Ishikawa (cell line): Measurements from ENCODE around the gene WDR88.

Experiments
- CEBPB ChIP-seq: IDR thresholded peaks from 2 replicates; pipeline ENCODE4 v1.6.1; 2012
- CREB1 ChIP-seq: IDR thresholded peaks from 2 replicates; pipeline ENCODE4 v1.6.1; 2012; ENCODE audit warnings: low read depth
- EGR1 ChIP-seq: IDR thresholded peaks from 2 replicates; pipeline ENCODE4 v1.6.1; 2012
- EP300 ChIP-seq: IDR thresholded peaks from 2 replicates; pipeline ENCODE4 v1.6.1; 2012; ENCODE audit warnings: borderline replicate concordance
- FOXM1 ChIP-seq: IDR thresholded peaks from 2 replicates; pipeline ENCODE4 v1.6.1; 2012; ENCODE audit warnings: low read depth, borderline replicate concordance
- MAX ChIP-seq: IDR thresholded peaks from 2 replicates; pipeline ENCODE4 v1.6.1; 2012
- NFIC ChIP-seq: IDR thresholded peaks from 2 replicates; pipeline ENCODE4 v1.6.1; 2012
- TAF1 ChIP-seq: IDR thresholded peaks from 2 replicates; pipeline ENCODE4 v1.6.1; 2012; ENCODE audit warnings: low read depth, mild to moderate bottlenecking
- TCF12 ChIP-seq: IDR thresholded peaks from 2 replicates; pipeline ENCODE4 v1.6.1; 2012; ENCODE audit warnings: low read depth
- TEAD4 ChIP-seq: IDR thresholded peaks from 2 replicates; pipeline ENCODE4 v1.6.1; 2012
- YY1 ChIP-seq: IDR thresholded peaks from 2 replicates; pipeline ENCODE4 v1.6.1; 2012; ENCODE audit warnings: low read depth
- TF ChIP-seq, protein P1 (sequence below): IDR thresholded peaks from 2 replicates; pipeline ENCODE4 v1.6.1; 2012; ENCODE audit warnings: low read depth, mild to moderate bottlenecking

DNA sequence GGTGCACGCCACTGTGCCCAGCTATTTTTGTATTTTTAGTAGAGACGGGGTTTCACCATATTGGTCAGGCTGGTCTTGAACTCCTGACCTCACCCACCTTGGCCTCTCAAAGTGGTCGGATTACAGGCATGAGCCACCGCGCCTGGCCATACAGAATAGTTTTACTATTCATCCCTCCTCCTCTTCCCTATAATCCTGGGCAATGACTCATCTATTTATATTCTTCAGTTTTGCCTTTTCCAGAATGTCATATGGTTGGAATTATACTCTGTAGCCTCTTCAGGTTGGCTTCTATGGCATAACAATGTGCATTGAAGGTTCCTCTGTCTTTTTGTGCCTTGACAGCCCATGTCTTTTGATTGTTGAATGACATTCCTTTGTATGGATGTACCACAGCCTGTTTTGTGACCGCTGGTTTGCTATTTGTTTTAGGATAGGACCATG, 40.0 kb downstream of the WDR88 start:
- TF ChIP-seq EGR1 = no peak
- TF ChIP-seq, protein P1, sequence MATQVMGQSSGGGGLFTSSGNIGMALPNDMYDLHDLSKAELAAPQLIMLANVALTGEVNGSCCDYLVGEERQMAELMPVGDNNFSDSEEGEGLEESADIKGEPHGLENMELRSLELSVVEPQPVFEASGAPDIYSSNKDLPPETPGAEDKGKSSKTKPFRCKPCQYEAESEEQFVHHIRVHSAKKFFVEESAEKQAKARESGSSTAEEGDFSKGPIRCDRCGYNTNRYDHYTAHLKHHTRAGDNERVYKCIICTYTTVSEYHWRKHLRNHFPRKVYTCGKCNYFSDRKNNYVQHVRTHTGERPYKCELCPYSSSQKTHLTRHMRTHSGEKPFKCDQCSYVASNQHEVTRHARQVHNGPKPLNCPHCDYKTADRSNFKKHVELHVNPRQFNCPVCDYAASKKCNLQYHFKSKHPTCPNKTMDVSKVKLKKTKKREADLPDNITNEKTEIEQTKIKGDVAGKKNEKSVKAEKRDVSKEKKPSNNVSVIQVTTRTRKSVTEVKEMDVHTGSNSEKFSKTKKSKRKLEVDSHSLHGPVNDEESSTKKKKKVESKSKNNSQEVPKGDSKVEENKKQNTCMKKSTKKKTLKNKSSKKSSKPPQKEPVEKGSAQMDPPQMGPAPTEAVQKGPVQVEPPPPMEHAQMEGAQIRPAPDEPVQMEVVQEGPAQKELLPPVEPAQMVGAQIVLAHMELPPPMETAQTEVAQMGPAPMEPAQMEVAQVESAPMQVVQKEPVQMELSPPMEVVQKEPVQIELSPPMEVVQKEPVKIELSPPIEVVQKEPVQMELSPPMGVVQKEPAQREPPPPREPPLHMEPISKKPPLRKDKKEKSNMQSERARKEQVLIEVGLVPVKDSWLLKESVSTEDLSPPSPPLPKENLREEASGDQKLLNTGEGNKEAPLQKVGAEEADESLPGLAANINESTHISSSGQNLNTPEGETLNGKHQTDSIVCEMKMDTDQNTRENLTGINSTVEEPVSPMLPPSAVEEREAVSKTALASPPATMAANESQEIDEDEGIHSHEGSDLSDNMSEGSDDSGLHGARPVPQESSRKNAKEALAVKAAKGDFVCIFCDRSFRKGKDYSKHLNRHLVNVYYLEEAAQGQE = no peak
- no peak for TF ChIP-seq NFIC
- TF ChIP-seq YY1 = no peak
- no peak for TF ChIP-seq CEBPB
- TF ChIP-seq CREB1 = no peak
- TF ChIP-seq TAF1 = no peak
- TF ChIP-seq TEAD4 = no peak
- no peak for TF ChIP-seq EP300
- TF ChIP-seq MAX = no peak
- no peak for TF ChIP-seq TCF12
- TF ChIP-seq FOXM1 = no peak
